ES-I3 (cell line): ENCODE measurements around the gene PARP3.

Experiments used
- H3K36me3 ChIP-seq: 2 replicates; pipeline ENCODE4 v1.6.1; 2013; ENCODE audit warnings: mild to moderate bottlenecking, low read length, control low read depth, moderate library complexity; ENCODE audit not compliant: insufficient read depth
- H3K4me1 ChIP-seq: 2 replicates; pipeline ENCODE4 v1.6.1; 2013; ENCODE audit warnings: mild to moderate bottlenecking, control low read depth, low read length; ENCODE audit not compliant: insufficient read depth
- H3K9ac ChIP-seq: 2 replicates; pipeline ENCODE4 v1.6.1; 2013; ENCODE audit warnings: low read depth, mild to moderate bottlenecking, low read length, moderate library complexity
- H3K9me3 ChIP-seq: 2 replicates; pipeline ENCODE4 v1.6.1; 2013; ENCODE audit warnings: mild to moderate bottlenecking, low read length, moderate library complexity; ENCODE audit not compliant: control insufficient read depth, insufficient read depth

Gene PARP3

DNA sequence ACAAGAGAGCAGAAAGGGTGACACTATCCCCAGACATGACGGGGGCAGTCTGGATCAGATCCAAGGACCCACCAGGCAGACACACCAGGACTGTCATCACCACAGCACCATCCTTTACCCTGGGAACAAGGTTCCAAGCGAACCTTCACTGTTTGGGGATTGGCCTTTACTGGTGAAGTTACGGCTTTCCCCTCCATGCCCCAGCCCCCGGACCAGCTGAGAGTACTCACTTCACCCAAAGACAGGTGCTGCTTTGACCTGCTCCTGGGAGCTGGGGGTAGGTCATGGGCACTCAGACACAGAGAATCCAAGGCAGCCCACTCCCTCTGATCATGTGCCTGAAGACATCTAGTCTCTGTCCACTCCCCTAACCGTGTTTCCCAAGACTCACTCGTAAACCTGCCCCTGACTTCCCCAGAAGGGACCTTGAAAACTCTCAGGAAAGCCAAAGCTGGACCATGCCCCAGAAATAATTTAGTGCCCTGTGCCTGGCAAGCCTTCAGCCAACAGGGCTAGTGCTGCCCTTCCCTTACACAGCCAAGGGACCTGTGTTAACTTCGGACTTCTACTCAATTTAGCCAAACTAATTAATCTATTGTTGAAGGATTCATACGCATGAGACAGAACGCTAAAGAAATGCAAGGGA is 3.3 kb upstream of the PARP3 start:
- no peak overlapping the region for H3K9ac ChIP-seq
- H3K36me3 ChIP-seq: peaks cover 14% of the 10 kb centered on the region; the same call in 1 of the 2 replicates
- peaks cover 13% of the 10 kb centered on the region for H3K4me1 ChIP-seq
- H3K9me3 ChIP-seq: no peaks in the 10 kb centered on the region

DNA sequence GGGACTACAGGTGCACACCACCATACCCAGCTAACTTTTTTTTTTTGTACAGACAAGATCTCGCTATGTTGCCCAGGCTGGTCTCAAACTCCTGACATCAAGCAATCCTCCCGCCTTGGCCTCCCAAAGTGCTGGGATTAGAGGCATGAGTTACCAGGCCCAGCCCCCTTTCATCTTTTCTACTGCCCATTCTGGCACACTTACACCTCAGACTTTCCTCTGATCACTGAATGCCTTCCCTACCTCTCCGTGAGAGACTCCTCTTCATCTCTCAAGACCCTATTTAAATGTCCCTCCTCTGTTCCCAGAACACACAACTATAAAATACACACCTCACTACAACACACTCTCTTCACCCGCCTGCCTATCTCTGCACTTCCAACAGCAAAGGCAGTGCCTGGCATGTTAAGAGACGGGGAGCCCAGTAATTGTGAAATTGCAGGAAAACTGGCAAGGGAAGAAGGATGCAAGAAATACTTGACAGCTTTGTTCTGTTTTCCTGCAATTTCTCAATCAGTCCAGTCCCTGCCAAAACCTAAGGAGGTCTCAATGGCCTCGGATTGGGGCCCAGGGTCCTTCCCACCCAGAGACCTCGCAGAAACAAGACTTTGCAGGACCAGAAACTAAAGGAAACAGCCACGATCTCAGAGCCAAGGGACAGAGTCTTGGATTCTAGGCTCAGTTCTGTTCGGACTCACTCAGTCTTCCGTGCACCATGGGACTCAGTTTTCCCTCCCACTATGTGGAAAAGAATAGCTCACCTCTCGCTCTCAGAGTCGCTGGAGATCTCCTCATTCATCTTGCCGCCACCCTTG is 1.3 kb upstream of the PARP3 start:
- H3K9ac ChIP-seq: peak overlapping the region; percentile 63
- peaks cover 11% of the 10 kb centered on the region; the same call in 1 of the 2 replicates for H3K36me3 ChIP-seq
- peaks cover 13% of the 10 kb centered on the region for H3K4me1 ChIP-seq
- H3K9me3 ChIP-seq: no peaks in the 10 kb centered on the region

DNA sequence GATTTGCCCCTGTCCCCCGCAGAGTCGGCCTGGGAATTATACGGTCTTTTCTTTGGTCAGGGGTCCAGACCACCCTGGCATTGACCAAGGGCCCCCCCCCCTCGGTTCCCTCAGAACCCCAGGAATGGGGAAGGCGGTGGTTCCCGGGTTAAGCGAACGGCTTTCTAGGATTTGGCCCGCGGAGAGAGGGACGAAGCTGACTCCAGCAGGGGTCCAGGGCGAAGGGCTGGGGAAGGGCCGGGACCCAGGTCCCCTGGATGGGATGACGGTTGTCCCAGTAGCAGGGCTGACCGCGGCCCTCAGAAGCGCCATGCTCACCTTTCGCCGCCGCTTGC is 733 bp upstream of the PARP3 start:
- peaks cover 13% of the 10 kb centered on the region for H3K4me1 ChIP-seq
- H3K36me3 ChIP-seq: peaks cover 6% of the 10 kb centered on the region; the same call in 1 of the 2 replicates
- no peaks in the 10 kb centered on the region for H3K9me3 ChIP-seq
- peak overlapping the region; percentile 63 for H3K9ac ChIP-seq

DNA sequence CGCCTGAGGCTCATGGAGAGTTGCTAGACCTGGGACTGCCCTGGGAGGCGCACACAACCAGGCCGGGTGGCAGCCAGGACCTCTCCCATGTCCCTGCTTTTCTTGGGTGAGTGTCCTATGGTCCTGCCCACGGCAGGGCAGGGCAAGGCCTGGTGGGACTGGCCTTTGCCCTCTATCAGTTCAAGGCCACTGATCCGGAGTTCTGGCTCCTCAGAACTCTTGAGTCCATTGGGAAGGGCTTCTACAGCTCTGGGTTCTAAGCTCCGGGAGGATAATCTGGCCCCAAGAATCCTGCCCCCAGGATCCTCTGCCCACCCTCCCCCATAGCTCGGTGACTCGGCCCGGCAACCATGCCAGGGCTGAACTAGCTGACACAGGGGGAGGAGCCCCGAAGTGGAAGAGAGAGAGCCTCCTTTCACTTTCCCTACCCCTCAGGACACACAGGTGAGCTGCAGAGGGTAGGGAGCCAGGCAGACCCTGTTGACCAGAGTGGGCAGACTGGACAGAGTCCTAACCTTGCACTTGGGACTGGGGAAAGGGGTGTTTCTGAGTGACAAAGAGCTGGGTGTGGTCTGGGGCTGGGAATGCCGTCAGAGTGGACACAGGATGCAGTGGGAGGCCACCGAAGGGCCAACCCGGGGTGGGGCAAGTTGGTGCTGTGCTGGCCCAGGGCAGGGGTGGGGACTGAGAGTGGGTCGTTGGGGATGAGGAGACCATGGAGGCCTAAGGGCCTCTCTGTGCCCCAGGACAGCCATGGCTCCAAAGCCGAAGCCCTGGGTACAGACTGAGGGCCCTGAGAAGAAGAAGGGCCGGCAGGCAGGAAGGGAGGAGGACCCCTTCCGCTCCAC is 664 bp downstream of the PARP3 start:
- Histone ChIP-seq H3K36me3 (no peaks in the 10 kb centered on the region; the same call in 1 of the 2 replicates), H3K9ac (peak overlapping the region; percentile 46; the same call in 1 of the 2 replicates), H3K9me3 (no peaks in the 10 kb centered on the region), H3K4me1 (peaks cover 13% of the 10 kb centered on the region)

DNA sequence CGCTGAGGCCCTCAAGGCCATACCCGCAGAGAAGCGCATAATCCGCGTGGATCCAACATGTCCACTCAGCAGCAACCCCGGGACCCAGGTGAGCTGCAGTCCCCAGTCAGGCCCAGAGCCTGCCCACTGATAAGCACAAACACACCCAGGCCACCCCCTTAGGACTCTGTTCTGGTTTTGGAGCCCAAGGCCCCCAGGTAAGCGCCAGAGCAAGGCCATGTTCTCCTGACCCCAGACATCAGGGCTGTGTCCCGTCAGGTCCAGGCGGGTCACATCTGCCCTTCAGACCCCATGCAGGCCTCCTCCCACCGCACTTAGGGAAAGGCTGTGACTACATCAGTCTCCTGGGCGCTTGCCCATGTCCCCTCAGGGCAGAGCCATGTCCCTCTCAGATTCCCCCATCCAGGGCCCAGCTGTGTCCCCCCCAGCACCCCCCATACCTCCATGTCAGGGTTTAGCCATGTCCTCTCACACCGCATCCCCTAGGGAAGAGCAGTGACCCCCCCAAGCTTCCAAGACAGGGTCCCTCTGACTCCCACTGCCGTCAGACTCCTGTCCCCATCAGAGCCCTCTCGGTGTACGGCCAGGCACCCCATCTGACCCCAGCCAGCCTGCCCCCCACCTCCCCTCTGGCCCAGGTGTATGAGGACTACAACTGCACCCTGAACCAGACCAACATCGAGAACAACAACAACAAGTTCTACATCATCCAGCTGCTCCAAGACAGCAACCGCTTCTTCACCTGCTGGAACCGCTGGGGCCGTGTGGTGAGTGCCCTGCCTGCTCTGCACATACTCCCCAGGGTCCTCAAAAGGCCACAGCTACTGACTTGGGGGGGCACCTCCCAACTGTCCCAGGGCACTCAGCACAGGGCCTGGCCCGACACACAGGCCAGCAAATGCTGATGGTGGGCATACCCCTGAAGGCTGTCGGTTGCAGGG is 1.6 kb downstream of the PARP3 start:
- Histone ChIP-seq H3K9me3 (no peaks in the 10 kb centered on the region), H3K36me3 (no peaks in the 10 kb centered on the region), H3K9ac (no peak overlapping the region), H3K4me1 (peaks cover 13% of the 10 kb centered on the region)

DNA sequence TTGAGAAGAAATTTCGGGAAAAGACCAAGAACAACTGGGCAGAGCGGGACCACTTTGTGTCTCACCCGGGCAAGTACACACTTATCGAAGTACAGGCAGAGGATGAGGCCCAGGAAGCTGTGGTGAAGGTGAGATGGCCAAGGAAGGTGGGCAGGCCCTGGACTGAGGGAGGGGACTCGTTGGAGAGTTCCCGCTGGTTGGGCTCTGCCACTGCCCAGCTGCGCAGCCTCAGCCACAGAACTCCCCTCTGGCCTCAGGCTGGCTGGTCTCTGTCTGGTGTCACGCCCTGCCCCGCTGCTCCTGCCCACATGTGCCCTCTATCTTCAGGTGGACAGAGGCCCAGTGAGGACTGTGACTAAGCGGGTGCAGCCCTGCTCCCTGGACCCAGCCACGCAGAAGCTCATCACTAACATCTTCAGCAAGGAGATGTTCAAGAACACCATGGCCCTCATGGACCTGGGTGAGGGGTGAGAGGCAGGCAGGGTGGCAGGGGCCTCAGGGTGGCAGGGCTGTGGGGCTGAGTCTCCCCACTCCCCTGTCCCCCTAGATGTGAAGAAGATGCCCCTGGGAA is 2.4 kb downstream of the PARP3 start:
- Histone ChIP-seq H3K9me3 (no peaks in the 10 kb centered on the region), H3K9ac (no peak overlapping the region), H3K4me1 (peaks cover 13% of the 10 kb centered on the region), H3K36me3 (no peaks in the 10 kb centered on the region)

DNA sequence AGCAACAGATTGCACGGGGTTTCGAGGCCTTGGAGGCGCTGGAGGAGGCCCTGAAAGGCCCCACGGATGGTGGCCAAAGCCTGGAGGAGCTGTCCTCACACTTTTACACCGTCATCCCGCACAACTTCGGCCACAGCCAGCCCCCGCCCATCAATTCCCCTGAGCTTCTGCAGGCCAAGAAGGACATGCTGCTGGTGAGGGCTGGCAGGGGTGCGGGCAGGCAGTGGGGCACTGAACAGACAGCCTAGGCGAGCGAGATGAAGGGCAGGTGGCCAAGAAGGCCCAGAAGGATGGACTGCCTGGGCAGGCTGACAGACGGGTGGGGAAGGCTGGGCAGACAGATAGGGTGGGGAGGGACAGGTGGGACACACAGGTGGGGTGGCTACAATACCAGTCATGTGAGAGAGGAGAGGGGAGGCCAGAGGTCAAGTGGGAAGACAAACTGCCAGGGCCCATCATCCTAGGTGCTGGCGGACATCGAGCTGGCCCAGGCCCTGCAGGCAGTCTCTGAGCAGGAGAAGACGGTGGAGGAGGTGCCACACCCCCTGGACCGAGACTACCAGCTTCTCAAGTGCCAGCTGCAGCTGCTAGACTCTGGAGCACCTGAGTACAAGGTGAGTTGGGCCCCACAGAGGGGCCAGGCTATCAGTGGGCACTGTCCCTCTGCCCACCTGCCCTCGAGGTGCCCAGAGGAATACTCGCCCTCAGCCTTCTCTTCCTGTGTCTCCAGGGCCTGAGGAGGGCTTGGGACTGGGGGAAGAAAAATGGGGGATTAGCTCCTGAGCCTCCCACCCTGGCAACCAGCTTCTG is 3.1 kb downstream of the PARP3 start:
- Histone ChIP-seq H3K4me1 (peaks cover 13% of the 10 kb centered on the region), H3K9ac (no peak overlapping the region), H3K9me3 (no peaks in the 10 kb centered on the region), H3K36me3 (no peaks in the 10 kb centered on the region)

DNA sequence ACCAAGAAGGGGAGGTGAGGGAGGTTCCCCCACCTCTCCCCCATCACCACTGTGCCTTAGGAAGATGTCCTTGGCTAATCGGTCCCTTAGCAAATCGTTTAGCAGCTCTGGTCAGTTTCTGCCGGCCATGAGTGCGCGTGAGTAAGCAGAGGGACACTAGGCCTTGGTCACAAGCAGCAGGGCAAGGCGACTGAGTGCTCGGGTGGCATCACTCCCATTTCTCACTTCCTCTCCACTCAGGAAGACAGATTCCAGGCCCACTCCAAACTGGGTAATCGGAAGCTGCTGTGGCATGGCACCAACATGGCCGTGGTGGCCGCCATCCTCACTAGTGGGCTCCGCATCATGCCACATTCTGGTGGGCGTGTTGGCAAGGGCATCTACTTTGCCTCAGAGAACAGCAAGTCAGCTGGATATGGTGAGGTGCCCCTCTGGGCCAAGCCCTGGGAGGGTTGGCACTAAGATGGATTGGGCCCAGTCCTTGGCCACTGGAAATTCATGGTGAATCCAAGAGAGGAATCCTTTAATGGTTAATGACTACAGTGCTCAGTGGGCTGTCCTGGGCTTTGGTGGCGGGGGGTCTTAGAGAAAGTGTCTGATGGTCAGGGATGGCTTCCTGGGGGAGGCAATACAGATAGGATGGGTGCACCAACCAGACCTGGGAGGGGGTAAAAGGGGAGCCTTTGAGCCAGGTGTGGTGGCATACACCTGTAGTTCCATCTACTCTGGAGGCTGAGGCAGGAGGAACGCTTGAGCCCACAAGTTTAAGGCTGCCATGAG is 4.0 kb downstream of the PARP3 start:
- H3K4me1 ChIP-seq: peaks cover 10% of the 10 kb centered on the region
- no peaks in the 10 kb centered on the region for H3K36me3 ChIP-seq
- H3K9me3 ChIP-seq: no peaks in the 10 kb centered on the region
- H3K9ac ChIP-seq: no peak overlapping the region

DNA sequence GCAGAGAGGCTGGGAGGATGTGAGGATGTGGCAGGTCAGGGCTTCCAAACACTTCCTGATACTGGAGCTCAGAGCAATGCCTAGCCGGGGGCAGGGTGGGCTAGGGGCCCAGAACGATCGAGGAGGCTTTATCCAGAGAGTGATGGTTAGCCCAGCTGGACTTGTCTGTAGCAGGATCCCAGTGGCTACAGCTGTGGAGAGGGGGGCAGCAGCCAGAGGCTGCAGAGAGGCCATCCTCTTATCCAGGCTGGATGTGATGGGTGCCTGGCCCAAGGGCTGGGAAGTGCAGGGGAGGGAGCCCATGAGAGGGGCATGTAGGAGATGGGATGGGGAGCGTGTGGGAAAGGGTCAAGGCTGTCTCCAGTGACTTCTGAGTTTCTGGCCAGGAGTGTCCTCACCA is 4.6 kb downstream of the PARP3 start:
- Histone ChIP-seq H3K9me3 (no peaks in the 10 kb centered on the region), H3K9ac (no peak overlapping the region), H3K4me1 (peaks cover 10% of the 10 kb centered on the region), H3K36me3 (no peaks in the 10 kb centered on the region)

DNA sequence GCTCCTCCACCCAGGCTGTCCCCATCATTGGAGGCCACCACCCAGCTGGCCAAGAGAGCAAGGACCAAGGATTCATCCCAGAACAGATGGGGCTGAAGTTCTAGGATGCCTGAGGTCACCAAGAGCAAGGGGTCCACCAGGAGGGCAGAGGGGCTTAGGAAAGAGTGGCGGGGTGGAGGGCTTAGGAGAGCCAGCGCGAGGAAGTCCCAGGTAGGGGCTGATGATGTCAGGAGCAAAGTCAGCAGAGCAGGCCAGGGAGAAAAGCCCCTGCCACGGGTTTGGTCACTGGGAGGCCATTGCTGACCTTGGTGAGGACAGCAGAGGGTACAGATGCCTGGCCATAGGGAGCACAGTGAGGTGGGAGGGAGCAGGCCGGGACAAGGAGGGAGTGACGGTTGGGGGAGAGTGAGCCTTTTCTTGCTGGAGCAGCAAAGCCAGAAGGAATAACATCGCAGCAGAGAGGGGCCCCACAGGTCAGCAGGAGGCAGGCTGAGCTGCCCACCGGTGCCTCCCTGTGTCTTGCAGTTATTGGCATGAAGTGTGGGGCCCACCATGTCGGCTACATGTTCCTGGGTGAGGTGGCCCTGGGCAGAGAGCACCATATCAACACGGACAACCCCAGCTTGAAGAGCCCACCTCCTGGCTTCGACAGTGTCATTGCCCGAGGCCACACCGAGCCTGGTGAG is 5.2 kb downstream of the PARP3 start:
- H3K36me3 ChIP-seq: no peaks in the 10 kb centered on the region
- H3K9ac ChIP-seq: no peak overlapping the region
- H3K9me3 ChIP-seq: no peaks in the 10 kb centered on the region
- H3K4me1 ChIP-seq: peaks cover 8% of the 10 kb centered on the region

DNA sequence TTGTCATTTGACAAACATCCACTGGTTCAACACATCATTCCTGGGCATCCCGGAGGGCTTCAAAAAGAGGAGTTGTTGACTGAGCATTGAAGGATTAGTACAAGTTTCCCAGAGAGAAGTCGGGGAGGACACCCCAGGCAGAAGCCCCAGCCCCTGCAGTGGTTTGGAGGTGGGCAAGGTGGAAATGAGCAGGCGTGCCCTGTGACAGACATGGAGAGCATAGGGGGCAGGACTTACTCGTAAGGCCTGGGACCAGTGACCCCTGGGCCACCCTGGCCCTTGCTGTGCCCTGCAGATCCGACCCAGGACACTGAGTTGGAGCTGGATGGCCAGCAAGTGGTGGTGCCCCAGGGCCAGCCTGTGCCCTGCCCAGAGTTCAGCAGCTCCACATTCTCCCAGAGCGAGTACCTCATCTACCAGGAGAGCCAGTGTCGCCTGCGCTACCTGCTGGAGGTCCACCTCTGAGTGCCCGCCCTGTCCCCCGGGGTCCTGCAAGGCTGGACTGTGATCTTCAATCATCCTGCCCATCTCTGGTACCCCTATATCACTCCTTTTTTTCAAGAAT is 5.9 kb downstream of the PARP3 start:
- no peaks in the 10 kb centered on the region for H3K9me3 ChIP-seq
- no peak overlapping the region for H3K9ac ChIP-seq
- no peaks in the 10 kb centered on the region for H3K36me3 ChIP-seq
- H3K4me1 ChIP-seq: peaks cover 2% of the 10 kb centered on the region; the same call in 1 of the 2 replicates

DNA sequence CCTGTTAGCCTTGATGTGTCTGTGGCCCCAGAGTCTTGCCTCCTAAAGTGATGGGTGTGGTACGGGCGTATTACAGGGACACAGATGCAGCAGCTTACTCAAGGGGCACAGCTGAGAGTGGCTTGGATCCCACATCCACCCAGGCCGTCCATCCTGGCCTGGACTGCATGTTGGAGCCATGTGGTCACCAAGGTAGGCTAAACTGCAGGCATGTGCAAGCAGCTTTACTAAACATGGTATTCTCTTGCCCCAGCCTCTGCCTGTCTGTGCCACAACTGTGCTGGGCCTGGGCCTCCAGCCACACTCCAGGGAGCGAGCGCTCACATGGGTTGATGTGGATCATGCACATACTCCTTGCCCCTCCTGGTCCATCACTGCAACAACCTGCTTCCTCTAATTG is 7.0 kb downstream of the PARP3 start:
- Histone ChIP-seq H3K4me1 (no peaks in the 10 kb centered on the region), H3K36me3 (no peaks in the 10 kb centered on the region), H3K9me3 (no peaks in the 10 kb centered on the region), H3K9ac (no peak overlapping the region)
